Measurements from ENCODE around the gene ZNF217.
"Not testable (repeated sequence)": the region's sequence is repeated elsewhere in the genome, so short reads cannot be mapped to it uniquely, and the experiment has no call there.

ZNF217 gene

GRCh38 chr20:53621482-53622246 is 28.0 kb upstream of the ZNF217 start:
- peak; percentile 99 for DNase-seq (ENCODE audit: low spot score)

- not testable (repeated sequence) for DNase-seq (ENCODE audit: low spot score)
These were observed 24.9 kb upstream of the ZNF217 start for GRCh38 chr20:53618490-53619000.

GRCh38 chr20:53617791-53618489 is 24.3 kb upstream of the ZNF217 start:
- DNase-seq (ENCODE audit: low spot score) = peak; percentile 78

GRCh38 chr20:53616489-53616888 is 22.9 kb upstream of the ZNF217 start:
- not testable (repeated sequence) for DNase-seq (ENCODE audit: low spot score)

GRCh38 chr20:53613748-53614147 is 20.1 kb upstream of the ZNF217 start:
- no peak for DNase-seq (ENCODE audit: low spot score)

GRCh38 chr20:53612289-53612688 is 18.6 kb upstream of the ZNF217 start:
- DNase-seq (ENCODE audit: low spot score) = not testable (repeated sequence)

GRCh38 chr20:53611449-53611894 is 17.8 kb upstream of the ZNF217 start:
- peak; percentile 96 for DNase-seq (ENCODE audit: low spot score)

- peak; percentile 33 for DNase-seq (ENCODE audit: low spot score)
These were observed 16.1 kb upstream of the ZNF217 start for GRCh38 chr20:53609491-53610445.

- no peak for DNase-seq (ENCODE audit: low spot score)
These were observed 15.1 kb upstream of the ZNF217 start for GRCh38 chr20:53608456-53609452.

- no peak for DNase-seq (ENCODE audit: low spot score)
These were observed 14.4 kb upstream of the ZNF217 start for GRCh38 chr20:53608071-53608455.

- no peak for DNase-seq (ENCODE audit: low spot score)
These were observed 12.8 kb upstream of the ZNF217 start for GRCh38 chr20:53606364-53606985.

- DNase-seq (ENCODE audit: low spot score) = not testable (repeated sequence)
These were observed 11.8 kb upstream of the ZNF217 start for GRCh38 chr20:53605401-53605800.

- not testable (repeated sequence) for DNase-seq (ENCODE audit: low spot score)
These were observed 11.2 kb upstream of the ZNF217 start for GRCh38 chr20:53604846-53605245.

GRCh38 chr20:53602661-53603060 is 9.0 kb upstream of the ZNF217 start:
- no peak for DNase-seq (ENCODE audit: low spot score)

- DNase-seq (ENCODE audit: low spot score) = no peak
These were observed 6.4 kb upstream of the ZNF217 start for GRCh38 chr20:53599910-53600632.

- no peak for DNase-seq (ENCODE audit: low spot score)
These were observed 5.7 kb upstream of the ZNF217 start for GRCh38 chr20:53599378-53599777.

- no peak for DNase-seq (ENCODE audit: low spot score)
These were observed 5.4 kb upstream of the ZNF217 start for GRCh38 chr20:53599044-53599362.

GRCh38 chr20:53598140-53599043 is 4.8 kb upstream of the ZNF217 start:
- no peak for DNase-seq (ENCODE audit: low spot score)
